Glomerular endothelial cell (primary cell): Measurements from ENCODE around the gene PRSS38. TPM values are rescaled to one million over a fixed set of nuclear protein-coding genes. Genes with fewer than 3 reads are reported as not detected.

Experiments used
- DNase-seq: peaks from one replicate; pipeline ENCODE4 v3.0.0-alpha.2; 2011; ENCODE audit warnings: low read depth, low spot score; ENCODE audit errors: extremely low read depth
- total RNA-seq: library from RNA; depleted of rRNA; stranded (reverse); fragments of >200 nt; gene quantifications from 2 replicates; pipeline ENCODE4 v1.2.3, GENCODE V29; 2015

Gene PRSS38
- not detected in 2 replicates for total RNA-seq

DNA sequence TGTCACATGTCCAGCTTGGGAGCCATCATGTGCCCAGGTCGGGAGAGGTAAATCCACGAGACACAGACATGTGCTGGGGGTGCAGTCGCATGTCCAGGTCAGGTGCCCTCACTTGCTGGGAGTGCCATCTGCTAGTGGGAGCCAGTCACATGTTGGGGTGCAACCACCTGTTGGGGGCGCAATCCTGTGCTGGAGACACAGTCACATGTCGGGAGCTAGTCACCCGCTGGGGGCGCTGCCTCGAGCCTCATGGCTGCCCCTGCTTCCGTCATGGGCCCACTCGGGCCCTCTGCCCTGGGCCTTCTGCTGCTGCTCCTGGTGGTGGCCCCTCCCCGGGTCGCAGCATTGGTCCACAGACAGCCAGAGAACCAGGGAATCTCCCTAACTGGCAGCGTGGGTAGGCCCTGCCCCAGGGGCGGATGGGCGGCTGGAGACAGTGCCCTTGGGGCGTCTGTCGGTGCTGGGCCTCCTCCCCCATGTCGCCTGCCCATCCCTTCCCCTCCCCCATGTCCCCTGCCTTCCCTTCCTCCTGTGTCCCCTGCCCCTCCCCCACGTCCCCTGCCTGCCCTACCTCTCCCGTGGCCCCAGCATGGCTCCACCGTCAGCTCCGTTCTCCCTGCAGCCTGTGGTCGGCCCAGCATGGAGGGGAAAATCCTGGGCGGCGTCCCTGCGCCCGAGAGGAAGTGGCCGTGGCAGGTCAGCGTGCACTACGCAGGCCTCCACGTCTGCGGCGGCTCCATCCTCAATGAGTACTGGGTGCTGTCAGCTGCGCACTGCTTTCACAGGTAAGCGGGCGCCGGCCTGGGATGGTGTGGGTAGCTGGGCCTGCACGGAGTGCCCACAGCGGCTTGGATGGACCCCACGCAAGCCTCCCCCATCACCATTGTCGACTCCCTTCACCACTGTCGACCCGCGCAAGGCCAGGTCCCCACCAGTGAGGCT, at the start of gene PRSS38:
TSS of gene PRSS38 (plus strand) at position 208 of the 942 bp plus-strand sequence. CDS start at position 250, 42 bp downstream.
- no peak for DNase-seq

DNA sequence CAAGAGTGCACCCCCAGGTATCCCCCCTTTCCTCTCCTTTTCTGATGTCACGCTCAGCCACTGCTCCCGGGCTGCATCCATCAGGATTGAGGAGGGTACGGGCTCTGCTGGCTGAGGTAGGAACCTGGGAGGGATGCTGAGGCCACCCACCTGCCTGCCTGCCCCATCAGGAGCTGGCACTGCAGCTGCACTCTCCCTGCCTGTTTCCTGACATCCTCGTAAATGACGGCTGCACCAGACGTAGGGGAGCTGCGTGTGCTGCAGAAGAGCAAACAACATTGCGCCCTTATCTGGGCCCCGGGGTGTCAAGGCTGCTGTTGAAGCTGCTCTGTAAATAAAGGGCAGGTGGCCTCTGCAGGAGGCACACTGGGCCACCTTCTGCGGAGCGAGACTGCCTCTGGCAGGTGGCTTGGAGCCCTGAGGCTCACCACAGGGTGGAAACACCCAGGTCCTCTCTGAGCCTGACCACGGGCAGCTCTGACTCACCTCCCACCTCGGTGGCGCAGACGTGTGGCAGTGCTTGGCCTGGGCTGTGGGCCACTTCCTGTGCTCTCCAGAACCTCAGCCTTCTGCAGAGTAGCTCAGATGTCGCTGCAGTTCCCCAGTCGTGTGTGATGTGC, 49.4 kb upstream of the PRSS38 start:
- DNase-seq = no peak

DNA sequence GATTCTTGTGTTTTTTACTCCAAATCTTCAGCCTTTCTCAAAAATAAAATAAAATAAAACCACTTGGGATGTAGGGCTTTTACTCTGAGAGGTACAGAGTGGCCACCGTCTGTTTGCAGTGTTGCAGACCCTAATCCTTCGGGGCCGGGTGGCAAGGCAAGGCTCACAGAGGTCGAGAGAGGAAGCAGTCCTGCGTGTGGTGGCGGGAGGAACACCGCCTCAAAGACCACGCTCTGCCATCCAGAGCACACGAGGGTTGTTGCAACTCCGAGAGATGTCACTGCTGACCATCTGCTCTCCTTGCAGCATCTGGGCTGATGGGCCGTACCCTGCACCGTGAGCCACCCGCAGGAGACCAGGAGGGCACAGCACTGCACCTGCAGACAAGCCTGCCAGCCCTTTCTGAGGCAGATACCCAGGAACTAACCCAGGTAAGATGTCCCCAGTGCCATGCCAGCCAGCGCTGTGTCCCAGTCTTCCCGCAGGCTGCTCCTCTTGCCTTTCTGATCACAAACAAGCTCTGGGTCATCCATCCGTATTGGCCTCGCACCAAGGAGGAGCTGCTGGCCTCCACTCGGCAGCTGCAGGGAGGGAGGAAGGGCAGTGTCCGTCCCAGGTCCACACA, 48.7 kb upstream of the PRSS38 start:
- DNase-seq = no peak

DNA sequence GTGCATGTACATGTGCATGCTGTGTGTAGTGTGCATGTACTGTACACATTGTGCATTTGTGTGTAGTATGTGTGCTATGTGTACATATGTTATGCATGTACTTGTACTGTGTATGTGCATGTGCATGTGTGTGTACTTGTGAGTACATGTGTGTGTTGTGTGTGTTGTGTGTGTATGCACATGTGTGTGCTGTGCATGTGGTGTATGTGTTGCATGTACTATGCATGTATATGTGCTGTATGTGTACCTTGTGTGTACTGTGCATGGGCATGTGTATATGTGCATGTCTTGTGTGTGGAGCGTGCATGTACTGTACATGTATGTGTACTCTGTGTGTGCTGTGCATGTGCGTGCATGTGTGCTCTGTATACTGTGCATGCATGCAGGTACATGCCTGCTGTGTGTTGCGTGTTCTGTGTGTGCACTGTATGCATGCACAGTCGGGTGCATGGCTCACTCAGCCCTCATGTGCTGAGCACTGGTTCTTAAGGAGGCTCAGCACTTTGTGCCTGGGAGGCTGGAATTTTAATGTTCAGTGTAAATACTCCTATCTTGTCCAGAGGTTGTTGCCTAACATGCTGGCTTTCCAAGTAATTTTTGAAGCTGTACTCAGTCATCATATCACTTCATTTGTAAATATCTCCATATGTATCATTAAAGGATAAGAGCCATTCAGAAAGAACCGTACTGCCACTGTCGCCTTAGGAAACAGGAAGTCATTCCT, 47.9 kb upstream of the PRSS38 start:
- DNase-seq = no peak

DNA sequence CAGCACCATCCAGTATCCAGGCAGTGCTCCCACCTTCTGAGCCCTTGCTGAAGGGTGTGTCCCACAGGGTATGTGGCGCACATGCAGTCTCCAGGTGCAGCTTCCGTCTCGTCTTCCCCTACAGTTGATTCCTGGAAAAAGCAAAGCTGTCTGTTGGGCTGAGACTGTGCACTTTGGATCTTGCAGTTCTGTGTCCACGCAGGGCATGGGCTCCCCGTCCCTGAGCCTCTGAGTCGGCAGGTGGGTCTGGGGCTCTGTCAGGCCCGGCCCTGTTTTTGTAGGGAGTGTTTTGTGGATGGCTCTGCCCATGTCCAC, 47.4 kb upstream of the PRSS38 start:
- no peak for DNase-seq

DNA sequence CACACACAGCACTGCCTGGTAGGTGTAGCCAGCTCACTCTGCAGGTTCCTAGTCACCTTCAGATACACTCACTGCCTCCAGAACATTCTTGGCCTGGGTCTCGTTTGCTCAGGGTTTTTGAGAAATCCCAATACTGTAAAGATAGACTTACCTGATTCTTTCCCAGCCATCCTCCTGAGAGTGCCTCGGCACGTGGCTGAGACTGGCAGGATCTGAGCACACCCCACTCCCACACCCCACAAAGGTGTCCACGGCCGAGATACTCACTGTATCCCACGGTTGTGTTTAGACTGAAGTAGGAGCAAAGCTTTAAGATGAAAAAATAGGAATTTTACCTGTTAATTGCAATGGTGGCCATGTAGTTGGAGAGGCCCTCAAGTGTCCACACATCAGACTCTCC, 46.8 kb upstream of the PRSS38 start:
- DNase-seq = no peak

DNA sequence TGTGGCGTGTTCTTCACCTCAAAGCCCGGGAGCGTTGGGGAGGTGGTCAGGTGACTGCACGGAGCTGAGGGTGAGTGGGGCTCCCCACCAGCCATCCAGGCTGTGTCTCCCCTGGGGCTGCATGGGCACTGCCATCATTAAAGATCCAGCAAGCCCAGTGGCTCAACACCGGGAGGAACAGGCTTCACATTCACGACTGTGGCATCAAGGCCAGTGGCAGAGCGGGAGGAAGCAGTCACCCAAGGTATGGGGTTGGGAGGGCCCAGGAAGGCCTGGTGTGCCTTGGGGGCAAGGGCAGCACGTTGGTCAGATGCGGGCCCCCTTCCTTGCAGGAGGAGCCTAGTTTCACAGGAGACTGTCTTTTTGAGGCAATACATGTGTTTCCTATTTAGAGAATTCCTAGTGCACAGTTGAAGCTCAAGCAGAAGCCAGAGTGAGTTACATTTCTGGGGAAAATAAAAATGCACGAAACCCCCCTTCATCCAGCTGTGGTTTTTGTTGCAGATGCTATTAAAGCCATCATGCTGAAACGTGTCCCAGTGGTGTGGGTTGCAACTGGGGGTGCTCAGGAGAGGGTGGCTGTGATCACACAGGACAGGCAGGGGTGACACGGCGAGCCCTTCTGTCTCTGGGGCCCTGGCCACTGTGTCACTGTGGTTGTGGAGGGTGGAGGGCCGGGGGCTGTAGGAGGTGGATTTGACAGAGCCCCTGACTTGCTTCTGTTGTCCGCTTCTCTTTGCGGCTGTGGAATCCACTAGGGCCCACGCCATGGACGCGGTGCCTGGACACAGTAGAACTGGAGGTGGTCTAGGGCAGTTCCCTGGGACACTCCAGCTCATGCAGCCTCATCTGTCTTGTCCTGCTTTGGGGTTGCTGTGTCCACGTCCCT, 46.2 kb upstream of the PRSS38 start:
- no peak for DNase-seq

DNA sequence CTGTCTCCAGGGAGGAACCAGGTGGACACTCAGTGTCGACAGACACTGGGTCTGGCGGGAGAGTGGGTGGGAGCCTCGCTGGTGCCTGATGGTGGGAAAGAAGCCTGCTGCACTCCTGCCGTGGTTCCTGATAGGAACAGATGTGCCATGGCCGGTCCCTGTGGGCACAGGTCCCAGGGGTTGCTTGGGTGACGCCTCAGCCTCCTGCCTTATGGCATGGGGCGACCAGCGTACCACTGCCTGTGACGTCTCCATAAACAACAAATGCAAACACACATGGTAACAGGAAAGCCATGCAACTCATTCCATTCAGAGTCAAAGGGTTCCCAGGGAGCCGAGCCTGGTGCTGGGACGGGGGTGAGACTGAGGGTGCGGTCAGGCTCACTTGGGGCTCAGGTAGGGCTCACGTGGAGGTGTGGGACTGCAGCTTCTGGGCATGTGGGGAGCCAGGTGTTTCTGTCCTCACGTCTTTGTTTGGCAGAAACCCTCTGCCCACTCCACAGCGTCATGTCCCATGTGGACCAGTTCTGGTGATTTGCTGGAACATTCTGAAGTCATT, 45.5 kb upstream of the PRSS38 start:
- DNase-seq = no peak

DNA sequence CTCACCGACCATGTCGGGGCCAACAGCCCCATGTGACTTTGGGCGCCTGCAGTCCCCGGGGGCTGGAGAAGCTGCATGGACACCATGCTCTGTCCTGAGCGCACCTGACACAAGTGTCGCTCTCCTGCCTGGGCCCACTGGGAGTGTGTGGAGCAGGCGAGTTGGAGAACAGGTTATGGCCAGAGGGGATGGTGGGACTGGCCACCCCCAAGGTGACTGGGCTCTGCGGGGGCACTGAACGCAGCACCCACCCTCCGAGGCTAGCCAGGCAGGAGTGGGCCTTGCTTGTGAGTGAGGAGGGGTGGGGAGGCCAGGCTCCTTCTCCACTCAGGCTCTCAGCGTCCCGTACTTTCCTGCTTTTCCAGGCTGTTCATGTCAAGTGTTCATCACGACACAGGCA, 44.7 kb upstream of the PRSS38 start:
- DNase-seq = no peak

DNA sequence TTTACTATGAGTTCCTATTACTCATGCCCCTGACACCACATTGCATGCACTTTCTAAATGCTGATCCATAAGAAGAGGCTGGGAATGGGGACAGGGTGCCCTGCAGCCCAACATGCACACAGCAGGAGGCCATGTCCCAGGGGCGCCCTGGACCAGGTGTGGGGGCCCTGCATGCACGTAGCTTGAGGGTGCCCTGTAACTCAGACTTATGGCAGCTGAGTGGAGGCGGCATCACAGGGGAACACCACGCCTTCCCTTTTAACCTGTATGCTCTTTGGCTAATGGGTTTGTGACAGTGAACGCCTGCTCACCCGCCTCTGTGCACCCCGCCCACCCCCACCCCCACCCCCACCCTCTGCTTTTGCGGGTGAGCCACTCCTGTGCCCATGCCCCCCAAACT, 44.1 kb upstream of the PRSS38 start:
- DNase-seq = no peak

DNA sequence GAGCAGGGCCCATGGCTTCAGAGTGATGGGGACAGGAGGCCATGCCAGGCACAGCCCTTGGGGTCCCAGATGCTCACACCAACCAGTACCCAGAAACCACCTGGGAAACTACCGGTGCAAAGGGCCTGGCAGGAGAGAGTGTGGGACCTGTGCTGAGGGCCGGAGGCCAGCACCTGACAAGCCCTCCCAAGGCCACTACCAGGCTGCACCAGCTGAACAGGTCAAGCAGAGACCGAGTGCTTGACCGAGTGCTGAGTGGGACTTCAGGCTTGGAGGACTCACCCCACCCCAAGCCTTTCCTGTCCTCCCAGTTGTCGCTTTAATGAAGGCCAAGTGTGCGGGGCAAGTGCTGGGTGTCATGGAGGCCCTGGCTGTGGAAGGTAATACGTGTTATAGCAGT, 43.7 kb upstream of the PRSS38 start:
- DNase-seq = no peak

DNA sequence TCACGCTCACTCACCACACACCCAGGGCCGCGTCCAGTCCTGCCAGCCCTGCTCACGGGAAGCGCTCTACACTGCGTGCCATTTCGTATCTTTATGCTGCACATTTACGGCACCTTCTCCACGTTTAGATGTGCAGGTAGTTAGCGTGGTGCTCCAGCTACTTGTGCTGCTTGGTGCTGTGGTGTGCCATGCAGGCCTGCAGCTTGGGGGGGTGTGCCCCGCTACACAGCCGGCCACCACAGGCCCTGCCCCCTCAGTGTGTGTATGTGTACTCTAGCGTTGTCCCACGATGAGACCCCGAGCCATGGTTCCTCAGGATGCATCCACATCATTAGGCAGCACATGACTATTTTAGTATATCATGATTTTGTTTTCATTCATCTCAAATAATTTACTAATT, 41.9 kb upstream of the PRSS38 start:
- no peak for DNase-seq

DNA sequence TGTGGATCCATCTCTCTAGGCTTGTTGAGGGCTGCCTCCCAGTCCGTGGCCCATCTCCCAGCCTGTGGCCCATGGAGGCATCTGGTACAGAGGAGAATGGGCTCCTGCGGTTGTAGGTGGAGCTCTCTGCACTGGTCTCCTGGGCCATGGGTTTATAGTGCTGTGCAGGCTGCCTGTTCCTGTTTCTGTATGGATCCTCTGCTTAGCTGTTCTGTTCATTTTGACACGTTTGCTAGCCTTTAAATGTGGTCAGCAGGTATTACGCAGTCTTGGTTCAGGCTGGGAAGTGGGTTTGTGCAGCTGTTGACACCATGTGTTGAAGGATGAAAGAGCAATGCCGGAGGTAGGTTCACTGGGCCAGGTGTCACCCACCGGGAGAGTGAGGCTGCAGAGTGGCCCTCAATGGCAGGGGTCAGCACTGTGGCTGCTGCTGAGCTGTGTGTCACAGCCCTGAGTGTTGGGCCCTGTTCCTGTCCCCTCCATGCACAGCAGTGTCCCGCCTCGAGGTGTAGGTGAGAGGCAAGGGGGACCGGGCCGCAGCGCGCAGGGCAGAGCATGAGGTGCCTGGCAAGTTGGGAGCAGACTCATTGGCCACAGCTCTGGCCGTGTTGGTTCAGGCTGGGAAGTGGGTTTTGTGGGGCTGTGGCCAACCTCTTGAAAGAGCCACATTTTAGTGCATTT, 41.3 kb upstream of the PRSS38 start:
- DNase-seq = no peak

DNA sequence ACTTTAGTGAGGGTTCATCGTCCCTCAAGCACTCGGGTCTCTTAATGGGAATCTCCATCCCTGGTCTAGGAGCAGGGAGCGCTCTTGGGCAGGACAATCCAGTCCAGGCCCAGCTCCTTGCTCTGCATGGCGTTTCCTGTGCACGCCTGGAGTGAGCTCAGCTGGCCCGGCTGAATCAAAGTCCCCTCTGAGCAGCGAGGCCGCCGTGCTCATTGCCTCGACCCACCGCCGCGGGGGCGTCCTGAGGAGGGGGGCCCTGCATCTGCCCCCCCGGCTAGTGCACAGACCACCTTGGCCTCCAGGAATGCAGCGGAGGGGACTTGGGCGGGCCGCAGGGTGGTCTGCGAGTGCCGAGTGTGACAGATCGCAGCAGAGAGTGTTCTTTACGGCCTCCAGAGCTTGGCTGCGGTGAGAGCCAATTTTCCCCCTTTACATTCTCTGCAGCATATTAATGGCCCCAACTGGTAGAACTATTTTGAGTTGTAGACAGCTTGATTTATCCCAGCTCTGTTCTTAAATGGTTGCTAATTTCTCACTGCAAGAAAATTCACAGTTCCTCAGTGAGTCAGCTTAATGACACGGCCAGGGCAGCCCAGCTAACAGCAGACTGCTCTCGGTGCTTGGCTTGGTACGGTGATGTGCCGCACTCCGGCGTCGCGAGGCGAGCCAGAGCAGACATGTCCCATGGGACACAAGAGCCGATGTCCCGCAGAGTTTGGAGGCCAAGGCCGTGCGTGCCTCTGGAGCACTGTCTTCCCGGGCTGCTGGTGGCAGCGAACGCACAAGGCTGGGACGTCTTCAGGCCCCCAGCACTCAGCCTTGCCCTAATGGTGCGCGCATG, 40.4 kb upstream of the PRSS38 start:
- DNase-seq = no peak

DNA sequence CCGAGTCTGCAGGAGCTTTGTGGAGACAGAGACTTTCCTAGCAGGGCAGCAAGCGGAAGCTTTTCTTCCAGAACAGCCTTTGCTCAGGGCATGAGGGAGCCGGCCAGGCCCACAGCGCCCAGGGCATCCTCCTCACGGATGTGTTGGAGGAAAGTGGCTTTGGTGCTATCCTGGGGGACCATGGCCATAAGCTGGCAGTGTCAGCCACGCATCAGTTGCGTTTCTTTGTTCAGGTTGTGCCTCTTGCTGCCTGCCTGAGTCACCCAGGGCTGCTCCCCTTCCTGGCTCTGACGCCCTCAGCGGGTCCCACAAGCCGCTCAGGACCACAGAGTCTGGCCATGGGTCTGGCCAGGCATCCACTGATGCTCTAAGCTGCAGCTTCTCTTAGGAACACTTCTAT, 39.6 kb upstream of the PRSS38 start:
- DNase-seq = no peak

DNA sequence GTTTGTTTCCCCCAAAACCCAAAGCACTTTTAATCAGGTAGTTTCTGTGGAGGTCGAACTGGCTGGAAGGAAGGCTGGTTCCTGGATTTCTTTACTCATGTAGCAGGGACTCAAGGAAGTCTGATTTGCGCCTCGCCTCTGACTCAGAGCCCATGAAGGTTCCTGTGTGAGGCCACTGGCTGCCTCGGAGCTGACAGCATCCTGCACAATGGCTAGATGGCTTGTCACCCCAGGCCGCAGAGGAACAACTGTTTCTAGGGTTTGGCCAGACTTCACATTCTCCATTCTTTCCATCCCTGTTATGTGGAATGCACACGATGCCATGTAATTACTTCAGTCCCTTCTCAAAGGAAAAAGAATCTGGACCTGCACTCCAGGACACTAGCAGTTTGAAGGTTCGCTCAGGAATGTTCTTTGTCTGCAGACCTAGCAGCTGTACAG, 39.1 kb upstream of the PRSS38 start:
- DNase-seq = no peak

DNA sequence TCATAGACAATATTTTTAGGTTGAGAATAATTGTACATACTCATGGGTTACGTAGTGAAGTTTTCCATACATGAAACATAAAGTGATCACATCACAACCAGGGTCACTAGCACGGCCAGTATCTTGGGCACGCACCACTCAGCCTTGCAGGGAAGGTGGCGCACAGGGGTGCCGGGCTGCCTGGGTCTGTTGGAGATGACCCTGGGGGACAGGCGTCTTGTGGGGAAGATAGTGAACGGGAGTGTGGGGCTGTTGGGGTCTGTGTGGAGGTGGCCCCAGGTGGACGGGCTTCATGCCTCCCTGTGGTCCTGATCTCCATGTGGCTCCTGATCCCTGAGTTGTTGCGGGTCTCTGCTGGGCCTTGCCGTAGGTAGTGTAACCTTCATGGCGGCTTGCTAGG, 38.3 kb upstream of the PRSS38 start:
- DNase-seq = no peak

DNA sequence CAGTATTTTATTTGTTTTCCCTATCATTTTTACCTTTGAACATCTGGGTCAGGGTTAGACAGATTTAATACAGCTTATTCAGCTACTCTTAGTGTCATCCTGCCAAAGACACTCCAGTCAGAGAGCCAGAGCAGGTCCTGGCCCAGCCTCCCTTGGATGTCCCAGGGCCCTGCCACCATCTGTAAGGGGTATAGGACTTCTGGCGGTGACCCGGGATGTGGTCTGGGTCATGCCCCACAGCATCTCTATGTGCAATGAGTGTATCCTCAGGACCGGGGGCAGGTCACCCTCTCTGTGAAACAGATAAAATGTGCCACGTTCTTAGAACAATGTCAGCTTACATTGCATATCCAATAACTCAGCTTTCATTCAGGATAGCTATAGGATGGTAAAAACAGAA, 37.8 kb upstream of the PRSS38 start:
- no peak for DNase-seq
